Stimulated activated CD8-positive, alpha-beta memory T cell treated with anti-CD3 and anti-CD28 coated beads, Interleukin-4, amount 100 ng/mL, for 1 hour (primary cell): ENCODE measurements around the gene TCEAL9.
"Not testable (repeated sequence)": the region's sequence is repeated elsewhere in the genome, so short reads cannot be mapped to it uniquely, and the experiment has no call there.

Experiments used
- DNase-seq, 2 donors: peaks; one replicate each; pipeline ENCODE4 v3.0.0-alpha.2; 2020; ENCODE audit warnings: low read depth in 2 of 2, low spot score in 1 of 2

TCEAL9 gene

GRCh38 chrX:103373581-103373980 is 17.3 kb downstream of the TCEAL9 start:
- DNase-seq = no peak

- DNase-seq = peak in 1 of 2 donors; percentile 2
Measured at GRCh38 chrX:103376118-103376978, 20.0 kb downstream of the TCEAL9 start, which contains the start of gene BEX3. Gene BEX3 (plus strand): TSS chrX:103376538. CDS start chrX:103377522, 984 bp downstream.

- DNase-seq = no peak
Measured at GRCh38 chrX:103376979-103377324, 20.6 kb downstream of the TCEAL9 start.

- no peak for DNase-seq
Measured at GRCh38 chrX:103378990-103379389, 22.7 kb downstream of the TCEAL9 start.

GRCh38 chrX:103382877-103383276 is 26.6 kb downstream of the TCEAL9 start:
- no peak for DNase-seq

GRCh38 chrX:103384672-103385071 is 28.4 kb downstream of the TCEAL9 start:
- no peak for DNase-seq

GRCh38 chrX:103385283-103385830 is 29.1 kb downstream of the TCEAL9 start:
- DNase-seq = not testable (repeated sequence)

GRCh38 chrX:103386332-103386731 is 30.0 kb downstream of the TCEAL9 start:
- no peak for DNase-seq

GRCh38 chrX:103393487-103393886 is 37.2 kb downstream of the TCEAL9 start:
- no peak for DNase-seq

GRCh38 chrX:103396186-103396585 is 39.9 kb downstream of the TCEAL9 start:
- no peak for DNase-seq

GRCh38 chrX:103396660-103397059 is 40.4 kb downstream of the TCEAL9 start:
- no peak for DNase-seq

GRCh38 chrX:103397707-103398106 is 41.4 kb downstream of the TCEAL9 start:
- DNase-seq = no peak

GRCh38 chrX:103398421-103398864 is 42.1 kb downstream of the TCEAL9 start:
- no peak for DNase-seq

GRCh38 chrX:103399744-103400143 is 43.4 kb downstream of the TCEAL9 start:
- no peak for DNase-seq

GRCh38 chrX:103400931-103401330 is 44.6 kb downstream of the TCEAL9 start:
- DNase-seq = no peak

GRCh38 chrX:103404231-103405008 is 48.1 kb downstream of the TCEAL9 start:
- DNase-seq = no peak

GRCh38 chrX:103405009-103405333 is 48.7 kb downstream of the TCEAL9 start:
- DNase-seq = no peak

GRCh38 chrX:103406256-103406655 is 50.0 kb downstream of the TCEAL9 start:
- DNase-seq = no peak

GRCh38 chrX:103407776-103408175 is 51.5 kb downstream of the TCEAL9 start:
- DNase-seq = no peak
